ENCODE data around the gene TSPEAR. TPM values are rescaled to one million over a fixed set of nuclear protein-coding genes. Genes with fewer than 3 reads are reported as not detected.
"Not testable (repeated sequence)": the region's sequence is repeated elsewhere in the genome, so short reads cannot be mapped to it uniquely, and the experiment has no call there.

TSPEAR gene
- total RNA-seq, 2 donors from 2014 or later, result not detected

- no peak for DNase-seq (ENCODE audit: low spot score)
- ATAC-seq (ENCODE audit: insufficient number of reproducible peaks, low FRiP score, low read depth), result no peak
Measured at GRCh38 chr21:44555200-44555875, 156.0 kb downstream of the TSPEAR start.

DNA sequence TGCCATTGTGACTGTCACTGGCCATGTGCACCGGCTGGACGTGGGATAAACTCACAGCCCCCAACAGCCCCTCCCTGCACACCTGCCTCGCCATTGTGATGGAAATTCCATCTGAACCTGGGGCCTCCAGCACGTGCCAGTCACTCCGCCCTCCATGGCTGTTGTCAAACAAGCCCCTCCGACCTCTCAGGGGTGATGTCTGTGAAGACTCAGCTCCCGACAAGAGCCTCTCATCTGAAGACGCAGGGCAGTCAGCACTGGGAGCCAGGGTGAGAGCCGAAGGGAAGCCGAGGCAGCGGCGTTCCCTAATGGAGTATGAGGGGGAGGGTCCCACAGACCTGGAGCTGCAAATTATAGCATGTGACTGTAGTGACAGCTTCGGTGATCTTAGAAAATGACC lies 158.7 kb downstream of the TSPEAR start:
- no peak overlapping the region for H3K4me3 ChIP-seq
- no peaks in the 10 kb centered on the region for H3K27me3 ChIP-seq (replicated peaks; ENCODE audit: insufficient read depth)
- no peaks in the 10 kb centered on the region for H3K36me3 ChIP-seq
- TF ChIP-seq, protein P1, sequence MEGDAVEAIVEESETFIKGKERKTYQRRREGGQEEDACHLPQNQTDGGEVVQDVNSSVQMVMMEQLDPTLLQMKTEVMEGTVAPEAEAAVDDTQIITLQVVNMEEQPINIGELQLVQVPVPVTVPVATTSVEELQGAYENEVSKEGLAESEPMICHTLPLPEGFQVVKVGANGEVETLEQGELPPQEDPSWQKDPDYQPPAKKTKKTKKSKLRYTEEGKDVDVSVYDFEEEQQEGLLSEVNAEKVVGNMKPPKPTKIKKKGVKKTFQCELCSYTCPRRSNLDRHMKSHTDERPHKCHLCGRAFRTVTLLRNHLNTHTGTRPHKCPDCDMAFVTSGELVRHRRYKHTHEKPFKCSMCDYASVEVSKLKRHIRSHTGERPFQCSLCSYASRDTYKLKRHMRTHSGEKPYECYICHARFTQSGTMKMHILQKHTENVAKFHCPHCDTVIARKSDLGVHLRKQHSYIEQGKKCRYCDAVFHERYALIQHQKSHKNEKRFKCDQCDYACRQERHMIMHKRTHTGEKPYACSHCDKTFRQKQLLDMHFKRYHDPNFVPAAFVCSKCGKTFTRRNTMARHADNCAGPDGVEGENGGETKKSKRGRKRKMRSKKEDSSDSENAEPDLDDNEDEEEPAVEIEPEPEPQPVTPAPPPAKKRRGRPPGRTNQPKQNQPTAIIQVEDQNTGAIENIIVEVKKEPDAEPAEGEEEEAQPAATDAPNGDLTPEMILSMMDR (IDR thresholded peaks at IDR 0.05), result no peak
- no peak overlapping the region for H3K27ac ChIP-seq
- H3K9me3 ChIP-seq, result no peaks in the 10 kb centered on the region
- ATAC-seq (ENCODE audit: insufficient number of reproducible peaks, low FRiP score, low read depth) (no peak), DNase-seq (ENCODE audit: low spot score) (no peak)
- H3K4me1 ChIP-seq (ENCODE audit: control insufficient read depth in 1 of 2, low read depth in 2 of 2), result no peaks in the 10 kb centered on the region

More at GRCh38 chr21:44555200-44555875, 156.0 kb downstream of the TSPEAR start:
- Histone ChIP-seq H3K27ac (no peak overlapping the region), H3K4me1 (ENCODE audit: control insufficient read depth in 1 of 2, low read depth in 2 of 2) (no peaks in the 10 kb centered on the region), H3K36me3 (no peaks in the 10 kb centered on the region), H3K9me3 (no peaks in the 10 kb centered on the region), H3K4me3 (no peak overlapping the region), H3K27me3 (replicated peaks; ENCODE audit: insufficient read depth) (no peaks in the 10 kb centered on the region)
- TF ChIP-seq, protein P1 (IDR thresholded peaks at IDR 0.05), result no peak

- no peaks in the 10 kb centered on the region for H3K9me3 ChIP-seq
- DNase-seq (ENCODE audit: low spot score) (no peak), ATAC-seq (ENCODE audit: insufficient number of reproducible peaks, low FRiP score, low read depth) (no peak)
- TF ChIP-seq, protein P1 (IDR thresholded peaks at IDR 0.05), result no peak
- no peaks in the 10 kb centered on the region for H3K36me3 ChIP-seq
- no peaks in the 10 kb centered on the region for H3K27me3 ChIP-seq (replicated peaks; ENCODE audit: insufficient read depth)
- H3K27ac ChIP-seq, result no peak overlapping the region
- no peak overlapping the region for H3K4me3 ChIP-seq
- H3K4me1 ChIP-seq (ENCODE audit: control insufficient read depth in 1 of 2, low read depth in 2 of 2), result no peaks in the 10 kb centered on the region
Measured at GRCh38 chr21:44552136-44552535, 159.2 kb downstream of the TSPEAR start.

- H3K4me3 ChIP-seq, result no peak within 1 kb of the TSS
- no peak for ATAC-seq (ENCODE audit: insufficient number of reproducible peaks, low FRiP score, low read depth)
- no peak for DNase-seq (ENCODE audit: low spot score)
- no peaks in the 10 kb centered on the region for H3K4me1 ChIP-seq (ENCODE audit: control insufficient read depth in 1 of 2, low read depth in 2 of 2)
- H3K9me3 ChIP-seq, result no peaks in the 10 kb centered on the region
- no peak within 1 kb of the TSS for H3K27ac ChIP-seq
- no peaks in the 10 kb centered on the region for H3K36me3 ChIP-seq
- TF ChIP-seq, protein P1 (IDR thresholded peaks at IDR 0.05), result no peak
- no peaks in the 10 kb centered on the region for H3K27me3 ChIP-seq (replicated peaks; ENCODE audit: insufficient read depth)
Measured at GRCh38 chr21:44551340-44551961, 159.9 kb downstream of the TSPEAR start, which contains the start of gene KRTAP10-2. TSS of gene KRTAP10-2 (minus strand) at chr21:44551505. CDS start at chr21:44551458, 47 bp downstream.

- Histone ChIP-seq H3K4me3 (no peak overlapping the region), H3K9me3 (no peaks in the 10 kb centered on the region), H3K36me3 (no peaks in the 10 kb centered on the region), H3K27ac (no peak overlapping the region), H3K27me3 (replicated peaks; ENCODE audit: insufficient read depth) (no peaks in the 10 kb centered on the region), H3K4me1 (ENCODE audit: control insufficient read depth in 1 of 2, low read depth in 2 of 2) (no peaks in the 10 kb centered on the region)
- TF ChIP-seq, protein P1 (IDR thresholded peaks at IDR 0.05), result no peak
- ATAC-seq (ENCODE audit: insufficient number of reproducible peaks, low FRiP score, low read depth) (no peak), DNase-seq (ENCODE audit: low spot score) (no peak)
Measured at GRCh38 chr21:44550807-44551206, 160.6 kb downstream of the TSPEAR start.

DNA sequence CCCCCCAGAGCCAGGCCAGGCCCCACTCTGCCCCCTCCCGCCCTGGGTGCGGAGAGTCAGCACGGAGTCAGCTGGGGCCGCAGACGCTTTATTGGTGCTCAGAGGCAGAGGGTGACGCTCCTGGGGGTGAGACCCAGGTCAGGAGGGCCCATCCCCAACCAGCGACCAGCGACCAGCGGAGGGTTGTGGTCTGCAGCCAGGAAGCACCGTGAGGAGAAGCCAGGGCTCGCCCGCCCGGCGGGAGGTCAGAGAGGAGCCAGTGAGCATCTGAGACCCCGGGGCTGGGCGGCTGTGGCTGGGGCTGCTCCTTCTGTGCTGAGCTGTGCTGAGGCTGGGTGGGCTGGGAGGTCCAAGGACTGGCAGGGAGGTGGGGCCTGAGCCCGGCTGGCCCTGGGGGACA lies 161.1 kb downstream of the TSPEAR start:
- not testable (repeated sequence) for H3K9me3 ChIP-seq; H3K4me1 ChIP-seq (ENCODE audit: control insufficient read depth in 1 of 2, low read depth in 2 of 2); DNase-seq (ENCODE audit: low spot score); ATAC-seq (ENCODE audit: insufficient number of reproducible peaks, low FRiP score, low read depth); H3K27ac ChIP-seq; H3K4me3 ChIP-seq; H3K36me3 ChIP-seq; H3K27me3 ChIP-seq (replicated peaks; ENCODE audit: insufficient read depth)
